Omental fat pad (tissue), 4 donors: ENCODE data around the gene ALS2. TPM values are rescaled to one million over a fixed set of nuclear protein-coding genes. Genes with fewer than 3 reads are reported as not detected.

Source experiments
- ATAC-seq: fragments of 150-250 bp; one replicate; pipeline ENCODE4 v1.9.1; 2016; ENCODE audit warnings: mild to moderate bottlenecking, moderate library complexity; ENCODE audit not compliant: low FRiP score
- DNase-seq: peaks from one replicate; pipeline ENCODE4 v3.0.0-alpha.2; 2019; ENCODE audit warnings: low spot score
- total RNA-seq, 4 donors: library from RNA; depleted of rRNA; stranded (reverse); fragments of >200 nt; gene quantifications; one replicate each; pipeline ENCODE4 v1.1.0, GENCODE V29; 2016
- TF ChIP-seq, protein P1 (sequence below), 3 donors: fragments of 450-650 bp; IDR thresholded peaks; one replicate each; pipeline ENCODE4 v1.5.1; 2016 to 2017; ENCODE audit warnings: antibody characterized with exemption in 3 of 3, mild to moderate bottlenecking in 3 of 3, moderate library complexity in 2 of 3

Gene ALS2
- total RNA-seq, 4 donors from 2014 or later = 13.6 to 20.4 (median 17.9) TPM

DNA sequence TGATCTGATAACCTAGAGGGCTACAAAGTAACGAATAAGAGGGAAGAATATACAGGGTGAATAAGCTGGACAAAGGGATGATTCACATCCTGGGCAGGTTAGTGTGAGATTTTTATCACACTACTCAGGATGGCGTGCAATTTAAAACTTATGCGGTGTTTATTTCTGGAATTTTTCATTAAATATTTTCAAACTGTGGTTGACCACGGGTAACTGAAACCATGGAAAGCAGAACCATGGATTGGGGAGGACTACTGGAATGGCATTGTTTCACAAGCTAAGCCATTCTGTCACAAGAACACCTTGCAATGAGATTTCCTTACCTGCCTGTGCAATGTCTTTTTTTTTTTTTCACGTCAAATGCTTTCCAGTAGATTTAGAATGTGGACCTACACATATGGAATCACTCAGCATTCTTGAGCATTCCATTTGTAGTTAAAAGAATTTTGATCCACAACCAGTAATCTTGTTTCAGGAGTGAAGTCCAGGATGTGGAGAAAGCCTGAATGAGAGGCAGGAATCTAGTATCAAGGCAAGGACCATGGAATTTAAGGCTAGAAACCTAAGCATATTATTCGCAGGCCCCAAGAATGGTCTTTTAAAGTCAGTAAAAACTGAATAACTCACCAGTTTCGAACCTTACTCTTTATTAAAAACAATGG, 17.6 kb upstream of the ALS2 start:
- TF ChIP-seq, protein P1, sequence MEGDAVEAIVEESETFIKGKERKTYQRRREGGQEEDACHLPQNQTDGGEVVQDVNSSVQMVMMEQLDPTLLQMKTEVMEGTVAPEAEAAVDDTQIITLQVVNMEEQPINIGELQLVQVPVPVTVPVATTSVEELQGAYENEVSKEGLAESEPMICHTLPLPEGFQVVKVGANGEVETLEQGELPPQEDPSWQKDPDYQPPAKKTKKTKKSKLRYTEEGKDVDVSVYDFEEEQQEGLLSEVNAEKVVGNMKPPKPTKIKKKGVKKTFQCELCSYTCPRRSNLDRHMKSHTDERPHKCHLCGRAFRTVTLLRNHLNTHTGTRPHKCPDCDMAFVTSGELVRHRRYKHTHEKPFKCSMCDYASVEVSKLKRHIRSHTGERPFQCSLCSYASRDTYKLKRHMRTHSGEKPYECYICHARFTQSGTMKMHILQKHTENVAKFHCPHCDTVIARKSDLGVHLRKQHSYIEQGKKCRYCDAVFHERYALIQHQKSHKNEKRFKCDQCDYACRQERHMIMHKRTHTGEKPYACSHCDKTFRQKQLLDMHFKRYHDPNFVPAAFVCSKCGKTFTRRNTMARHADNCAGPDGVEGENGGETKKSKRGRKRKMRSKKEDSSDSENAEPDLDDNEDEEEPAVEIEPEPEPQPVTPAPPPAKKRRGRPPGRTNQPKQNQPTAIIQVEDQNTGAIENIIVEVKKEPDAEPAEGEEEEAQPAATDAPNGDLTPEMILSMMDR (IDR thresholded peaks at IDR 0.05) = no peak
- no peak for ATAC-seq
- DNase-seq = no peak

DNA sequence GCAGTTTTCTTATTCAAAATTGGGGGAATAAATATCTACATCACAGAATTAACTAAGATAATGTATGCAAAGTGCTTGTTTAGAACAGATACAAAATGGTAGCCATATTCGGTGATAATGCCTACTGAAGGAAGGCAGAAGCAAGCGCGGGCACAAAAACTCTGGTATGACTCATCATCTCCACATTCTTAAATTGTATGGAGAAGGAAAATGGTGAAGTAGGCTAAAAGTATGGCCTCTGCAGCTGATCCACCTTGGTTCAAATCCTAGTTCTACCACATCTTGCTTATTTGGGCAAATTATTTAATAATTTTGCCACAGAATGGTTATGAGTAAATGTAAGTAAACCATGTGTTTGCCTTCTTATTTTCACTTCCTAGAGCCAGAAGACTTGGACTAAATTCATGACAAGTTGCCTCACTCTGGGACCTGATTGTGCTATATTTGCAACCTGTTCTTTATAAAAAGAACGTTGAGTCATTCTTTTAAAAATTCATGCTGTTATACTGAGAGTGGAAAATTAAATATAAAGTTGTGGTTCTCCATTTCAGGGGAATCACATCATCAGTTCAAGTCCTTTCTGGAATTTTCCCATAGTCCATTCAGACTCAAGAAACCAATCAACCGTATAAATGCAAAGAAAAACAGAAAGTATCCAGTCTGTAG, 16.6 kb upstream of the ALS2 start:
- no peak for DNase-seq
- ATAC-seq = no peak
- TF ChIP-seq, protein P1 (IDR thresholded peaks at IDR 0.05) = no peak

DNA sequence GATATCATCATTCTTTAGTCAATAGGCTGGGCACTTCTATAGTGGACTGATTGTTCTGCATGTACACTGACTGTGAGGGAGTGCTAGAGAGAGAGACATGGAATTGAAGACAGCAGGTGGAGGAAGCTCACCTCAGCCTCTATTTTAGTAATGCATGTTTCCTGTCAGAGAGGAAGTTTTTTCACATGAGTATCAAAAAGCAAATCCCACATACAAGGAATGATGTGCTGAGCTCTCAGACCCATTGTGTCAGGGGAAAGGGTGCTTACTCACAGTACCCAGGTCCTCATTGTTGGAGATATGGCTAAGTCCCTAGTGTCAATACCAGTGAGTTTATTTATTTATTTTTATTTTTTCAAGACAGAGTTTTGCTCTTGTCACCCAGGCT, 15.7 kb upstream of the ALS2 start:
- TF ChIP-seq, protein P1 (IDR thresholded peaks at IDR 0.05) = no peak
- ATAC-seq (no peak), DNase-seq (no peak)

DNA sequence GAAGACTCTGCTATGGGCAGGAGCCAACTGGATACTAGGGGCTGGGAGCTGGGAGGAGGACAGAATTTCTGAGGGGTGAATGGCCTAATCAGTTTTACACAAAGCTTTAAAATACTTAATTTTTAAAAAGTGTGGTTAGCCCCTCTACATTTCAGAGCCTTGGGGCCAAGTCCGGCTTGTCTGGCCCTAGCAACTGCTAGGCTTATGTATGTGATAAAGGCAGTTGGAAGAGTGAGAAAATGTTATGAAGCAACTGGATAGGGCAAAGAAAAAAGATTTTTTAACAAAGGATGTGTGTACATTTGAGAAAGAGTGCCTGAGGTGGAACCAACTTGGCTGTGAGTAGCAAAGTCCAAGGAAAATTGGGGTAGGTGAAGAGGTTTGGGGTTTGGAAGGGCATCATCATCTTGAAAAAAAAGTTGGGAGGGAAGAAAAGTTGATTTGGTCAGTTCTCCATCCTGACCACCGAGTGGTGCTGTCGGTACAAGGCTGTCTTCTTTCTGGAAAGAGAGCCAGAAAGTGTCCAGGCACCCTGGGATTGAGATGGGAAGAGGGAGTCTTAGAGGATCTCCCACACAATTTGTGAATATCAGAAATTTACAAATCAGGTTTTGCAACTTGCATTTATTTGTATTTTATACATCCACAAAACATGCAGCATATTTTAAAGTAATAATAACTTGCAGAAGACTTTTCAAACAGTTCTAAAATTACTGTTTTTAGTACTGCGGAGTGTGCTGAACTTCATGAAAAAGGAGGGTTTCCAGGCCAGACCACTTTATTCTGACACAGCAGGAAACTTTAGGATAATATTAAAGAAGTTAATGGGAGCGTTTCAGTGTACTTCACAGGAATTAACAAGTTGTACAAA, 15.1 kb upstream of the ALS2 start:
- TF ChIP-seq, protein P1 (IDR thresholded peaks at IDR 0.05) = no peak
- no peak for DNase-seq
- no peak for ATAC-seq

DNA sequence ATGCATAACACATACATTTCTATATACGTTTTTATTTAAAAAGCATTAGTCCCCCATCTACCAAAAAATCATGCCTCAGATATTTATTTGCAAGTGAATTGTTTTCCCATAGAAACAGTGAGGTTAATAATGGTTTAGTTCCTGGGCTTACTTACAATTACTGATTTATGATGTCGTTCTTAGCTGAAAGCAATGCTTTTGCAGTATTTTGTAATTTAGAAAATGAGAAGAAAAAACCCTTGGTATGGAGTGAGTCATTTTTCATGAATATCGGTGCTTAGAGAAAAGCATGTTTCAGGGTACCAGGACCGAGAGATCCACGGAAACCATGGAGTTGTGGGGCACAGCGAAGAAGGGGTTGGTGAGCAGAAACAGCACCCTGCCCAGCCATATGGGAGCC, 13.6 kb upstream of the ALS2 start:
- DNase-seq = no peak

DNA sequence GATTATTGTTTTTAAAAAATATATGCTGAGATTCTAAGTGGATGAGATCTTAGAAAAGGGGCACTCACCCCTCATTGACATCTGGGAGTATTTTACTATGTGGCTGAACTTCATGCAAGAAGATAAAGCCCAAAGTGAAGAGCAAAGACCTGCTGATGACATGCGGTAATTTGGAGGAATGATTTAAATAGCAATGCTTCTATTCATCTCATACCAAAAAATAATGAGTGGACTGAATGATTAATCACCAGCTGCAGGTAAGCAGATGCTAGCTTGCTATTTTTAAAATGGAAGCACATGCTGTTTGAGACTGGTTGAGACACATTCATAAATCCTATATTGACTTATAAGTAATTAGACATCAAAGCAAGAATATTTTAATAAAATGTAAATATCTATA, 12.9 kb upstream of the ALS2 start:
- ATAC-seq (no peak), DNase-seq (no peak)
- TF ChIP-seq, protein P1 (IDR thresholded peaks at IDR 0.05) = no peak

More for the DNA sequence above, 13.6 kb upstream of the ALS2 start:
- TF ChIP-seq, protein P1 (IDR thresholded peaks at IDR 0.05) = no peak
- no peak for ATAC-seq
